Suprapubic skin (tissue), 3 donors: ENCODE measurements around the gene HMG20B.

Experiments
- CTCF ChIP-seq, 2 donors: fragments of 200-600 bp in 1 of 2; fragments of 450-650 bp in 1 of 2; sonication (generic) in 1 of 2; IDR thresholded peaks; one replicate each; pipeline ENCODE4 v1.5.1; 2016 to 2019; ENCODE audit warnings: antibody characterized with exemption in 2 of 2, mild to moderate bottlenecking in 1 of 2, moderate library complexity in 1 of 2
- POLR2A ChIP-seq, 2 donors: fragments of 450-650 bp; IDR thresholded peaks; one replicate each; pipeline ENCODE4 v1.6.1; 2017; ENCODE audit warnings: antibody characterized with exemption in 2 of 2, mild to moderate bottlenecking in 2 of 2, moderate library complexity in 2 of 2

DNA sequence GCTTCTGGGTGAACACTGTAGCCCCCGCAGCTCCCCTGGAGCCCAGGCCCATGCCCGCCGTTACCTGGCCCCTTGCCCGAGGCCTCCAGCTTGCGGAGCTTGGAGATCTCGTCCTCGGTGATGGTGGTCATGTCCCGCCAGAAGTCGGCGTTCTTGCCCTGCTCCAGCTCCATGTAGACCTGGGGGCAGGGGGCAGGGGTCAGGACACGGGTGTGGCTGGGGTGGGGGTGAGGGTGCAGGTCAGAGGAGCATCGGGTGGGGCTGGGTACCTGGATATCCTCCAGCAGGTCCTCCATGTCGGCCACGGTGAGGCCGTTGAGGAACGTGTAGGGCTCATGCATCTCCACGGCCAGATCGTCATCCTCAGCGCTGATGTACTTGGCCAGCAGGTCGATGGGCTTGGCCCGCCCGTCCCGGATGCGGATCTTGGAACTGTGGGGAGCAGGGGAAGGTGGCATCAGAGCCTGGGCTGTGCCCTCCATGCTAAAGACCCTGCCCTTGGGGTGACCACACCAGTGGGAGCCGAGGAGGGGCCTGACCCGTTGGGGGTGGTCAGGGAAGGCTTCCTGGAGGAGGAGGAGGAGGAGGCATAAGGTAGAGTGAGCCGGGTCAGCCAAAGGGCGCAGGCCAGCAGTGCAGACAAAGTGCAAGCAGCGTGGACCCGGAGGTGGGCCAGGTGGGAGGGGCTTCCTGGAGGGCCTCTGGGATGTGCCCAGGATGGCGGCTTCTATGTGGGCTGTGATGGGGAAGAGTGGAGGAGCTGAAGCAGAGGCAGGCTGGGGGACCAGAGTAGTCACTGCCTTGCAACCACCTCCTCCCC is 46.3 kb downstream of the HMG20B start:
- TF ChIP-seq POLR2A (IDR thresholded peaks at IDR 0.05) (no peak), CTCF (IDR thresholded peaks at IDR 0.05) (no peak)
